ENCODE data around the gene STARD3NL.

Gene STARD3NL

DNA sequence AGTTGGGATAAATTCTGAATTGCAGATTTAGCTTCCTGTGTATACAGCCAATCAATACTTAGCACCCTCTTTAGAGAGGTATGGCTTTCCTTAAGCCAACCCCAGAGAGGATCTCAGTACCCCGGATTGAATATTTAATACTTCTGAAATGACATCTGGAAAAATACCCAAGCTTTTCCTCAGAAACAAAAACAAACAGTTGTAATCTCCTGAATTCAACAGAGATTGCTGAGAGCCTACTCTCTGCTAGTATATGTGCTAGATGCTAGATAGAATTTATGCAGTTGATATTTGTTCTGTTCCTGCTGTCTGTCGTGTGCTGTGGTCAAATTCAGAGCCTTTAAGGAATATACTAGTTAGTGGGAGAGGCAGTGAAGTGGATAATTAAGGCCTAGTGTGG, 21.1 kb downstream of the STARD3NL start:
- POLR2A ChIA-PET (ENCODE audit: low non-redundant PET) = no interaction called here
- CTCF ChIA-PET = no interaction called here

DNA sequence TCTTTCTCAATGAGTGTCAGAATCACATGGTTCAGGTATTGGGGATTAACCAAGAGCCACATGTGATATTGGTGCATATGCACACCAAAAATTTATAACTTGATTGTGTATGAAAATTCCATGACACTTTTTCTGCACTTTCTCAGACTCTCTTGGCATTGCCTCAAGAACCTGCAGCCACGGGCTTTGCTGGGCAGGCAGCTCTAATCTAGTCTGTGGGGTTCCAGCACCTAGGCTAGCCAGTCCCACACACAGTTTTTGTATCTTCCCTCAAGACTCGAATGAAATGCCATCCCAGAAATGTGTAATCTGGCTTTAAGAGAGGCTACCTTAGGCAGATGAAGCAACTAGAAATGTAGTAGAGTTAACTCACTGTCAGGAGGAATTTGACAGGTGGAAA, 21.7 kb downstream of the STARD3NL start:
- H3K27ac ChIP-seq = no peak overlapping the region
- ChIA-PET CTCF (no interaction called here), POLR2A (ENCODE audit: low non-redundant PET) (no interaction called here)
- DNase-seq (ENCODE audit: low spot score) = no peak
- no peak for TF ChIP-seq CTCF (conservative IDR thresholded peaks at IDR 0.05; ENCODE audit: low read depth)

More for the DNA sequence above, 21.1 kb downstream of the STARD3NL start:
- no peak overlapping the region for H3K27ac ChIP-seq
- TF ChIP-seq CTCF (conservative IDR thresholded peaks at IDR 0.05; ENCODE audit: low read depth) = no peak
- DNase-seq (ENCODE audit: low spot score) = no peak

DNA sequence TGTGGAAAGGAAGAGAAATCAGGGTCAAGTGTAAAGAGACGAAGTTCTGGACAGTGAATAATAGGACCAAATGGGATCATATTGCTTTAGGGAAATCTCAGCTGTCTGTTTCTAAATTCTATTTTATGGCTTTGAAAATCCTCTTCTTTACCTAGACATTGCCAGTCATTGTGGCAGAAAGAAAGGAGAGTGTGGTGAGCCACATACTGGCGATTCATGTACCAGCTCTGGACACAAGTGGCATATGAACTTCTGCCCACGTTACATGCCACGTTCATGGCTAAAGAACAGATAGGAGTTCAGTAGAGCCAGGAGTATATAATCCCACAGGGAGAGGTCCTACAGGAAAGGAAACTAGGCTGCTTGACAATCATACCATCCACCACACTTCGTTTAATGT, 28.0 kb downstream of the STARD3NL start:
- no peak for TF ChIP-seq CTCF (conservative IDR thresholded peaks at IDR 0.05; ENCODE audit: low read depth)
- no peak for DNase-seq (ENCODE audit: low spot score)
- POLR2A ChIA-PET (ENCODE audit: low non-redundant PET) = no interaction called here
- CTCF ChIA-PET = no interaction called here
- H3K27ac ChIP-seq = no peak overlapping the region

- ChIA-PET POLR2A (ENCODE audit: low non-redundant PET) (no interaction called here), CTCF (no interaction called here)
- TF ChIP-seq CTCF (conservative IDR thresholded peaks at IDR 0.05; ENCODE audit: low read depth) = no peak
- no peak overlapping the region for H3K27ac ChIP-seq
- no peak for DNase-seq (ENCODE audit: low spot score)
Observed at GRCh38 chr7:38207843-38208242, 29.8 kb downstream of the STARD3NL start.

DNA sequence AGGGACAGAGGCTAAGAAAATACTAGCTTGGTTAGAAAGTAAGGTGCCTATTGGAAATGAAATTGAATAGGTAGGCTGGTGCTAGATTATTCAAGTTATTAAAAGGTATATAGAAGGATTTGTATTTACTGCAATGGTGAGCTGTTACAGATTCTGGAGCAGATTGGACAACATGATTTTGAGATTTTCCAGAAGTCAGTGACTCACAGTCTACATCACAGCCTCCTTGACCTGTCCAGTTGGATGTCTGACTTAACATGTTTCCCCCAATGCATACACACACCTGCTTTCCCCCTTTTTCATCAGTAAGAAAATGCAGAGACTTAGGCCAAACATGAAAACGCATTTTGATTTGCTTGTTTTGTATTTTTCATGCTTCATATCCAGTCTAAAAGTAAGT, 33.4 kb downstream of the STARD3NL start:
- TF ChIP-seq CTCF (conservative IDR thresholded peaks at IDR 0.05; ENCODE audit: low read depth) = no peak
- H3K27ac ChIP-seq = no peak overlapping the region
- no peak for DNase-seq (ENCODE audit: low spot score)
- CTCF ChIA-PET = no interaction called here
- POLR2A ChIA-PET (ENCODE audit: low non-redundant PET) = no interaction called here

DNA sequence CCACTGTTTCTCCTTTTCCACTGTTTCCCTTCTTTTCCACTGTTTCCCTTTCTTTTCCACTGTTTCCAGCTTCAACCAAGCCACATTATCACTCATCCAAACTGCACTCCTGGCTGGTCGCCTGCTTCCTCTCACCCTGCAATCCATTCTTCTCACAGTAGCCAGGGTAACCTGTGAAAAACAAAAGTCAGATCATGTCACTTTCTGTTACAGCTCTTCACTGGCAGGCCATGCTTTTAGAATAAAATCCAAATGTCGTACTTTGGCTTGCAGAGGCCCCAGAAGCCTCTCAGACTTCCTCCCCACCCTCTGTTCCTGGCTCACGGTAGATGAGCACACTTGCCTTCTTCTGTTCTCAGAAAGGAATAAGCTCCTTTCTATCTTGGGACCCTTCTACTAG, 33.9 kb downstream of the STARD3NL start:
- ChIA-PET POLR2A (ENCODE audit: low non-redundant PET) (no interaction called here), CTCF (no interaction called here)
- DNase-seq (ENCODE audit: low spot score) = no peak
- no peak for TF ChIP-seq CTCF (conservative IDR thresholded peaks at IDR 0.05; ENCODE audit: low read depth)
- H3K27ac ChIP-seq = no peak overlapping the region

GRCh38 chr7:38215115-38215514, 37.1 kb downstream of the STARD3NL start:
- ChIA-PET POLR2A (ENCODE audit: low non-redundant PET) (no interaction called here), CTCF (interaction anchor here (0.6 to 2.0 kb wide), 8 partner anchors 12 to 762 kb away, joined by 3 to 8 read pairs (median 3); no protein-coding TSS in a partner anchor)
- H3K27ac ChIP-seq = no peak overlapping the region
- DNase-seq (ENCODE audit: low spot score) = no peak
- no peak for TF ChIP-seq CTCF (conservative IDR thresholded peaks at IDR 0.05; ENCODE audit: low read depth)

Measured in RWPE1 (cell line).